Vagina (tissue), 2 donors: ENCODE data around the gene KCTD15. TPM values are rescaled to one million over a fixed set of nuclear protein-coding genes. Genes with fewer than 3 reads are reported as not detected.

Source experiments
- DNase-seq, 2 donors: peaks; one replicate each; pipeline ENCODE4 v3.0.0-alpha.2; 2017; ENCODE audit errors: extremely low spot score in 2 of 2
- H3K27ac ChIP-seq: fragments of 200-600 bp; sonication (generic); one replicate; pipeline ENCODE4 v1.5.1; 2019
- H3K27me3 ChIP-seq: fragments of 200-600 bp; sonication (generic); one replicate; pipeline ENCODE4 v1.5.1; 2019
- H3K36me3 ChIP-seq, 2 donors: fragments of 200-600 bp; sonication (generic); one replicate each; pipeline ENCODE4 v1.5.1; 2017 to 2019
- H3K4me1 ChIP-seq: fragments of 200-600 bp; sonication (generic); one replicate; pipeline ENCODE4 v1.5.1; 2019
- H3K4me3 ChIP-seq, 2 donors: fragments of 200-600 bp; sonication (generic); 1 replicate in 1 of 2; 2 replicates in 1 of 2; pipeline ENCODE4 v1.5.1; 2016 to 2019
- H3K9me3 ChIP-seq: fragments of 200-600 bp; sonication (generic); one replicate; pipeline ENCODE4 v1.5.1; 2019
- POLR2A ChIP-seq, 2 donors: fragments of 450-650 bp; IDR thresholded peaks; one replicate each; pipeline ENCODE4 v1.6.1; 2017; ENCODE audit warnings: antibody characterized with exemption in 2 of 2, mild to moderate bottlenecking in 2 of 2, moderate library complexity in 2 of 2
- POLR2AphosphoS5 ChIP-seq, 2 donors: sonication (generic); formaldehyde crosslinking; IDR thresholded peaks; one replicate each; pipeline ENCODE4 v1.9.0; 2017; ENCODE audit warnings: antibody characterized with exemption in 2 of 2, mild to moderate bottlenecking in 2 of 2, low read depth in 1 of 2; ENCODE audit not compliant: insufficient read depth in 1 of 2
- intact Hi-C: fragments of 100-400 bp; cut with DNase I; formaldehyde crosslinking; loops from one replicate; pipeline ENCODE4 v1.15.1; 2023
- total RNA-seq: library from RNA; depleted of rRNA; stranded (reverse); fragments of >200 nt; gene quantifications from one replicate; pipeline ENCODE4 v1.2.3, GENCODE V29; 2016
- TF ChIP-seq, protein P1 (sequence below), 3 experiments: fragments of 450-650 bp in 2 of 3; fragments of 200-600 bp in 1 of 3; sonication (generic) in 1 of 3; IDR thresholded peaks; one replicate each; pipeline ENCODE4 v1.5.1; 2017 to 2019; ENCODE audit warnings: antibody characterized with exemption in 3 of 3, mild to moderate bottlenecking in 2 of 3, moderate library complexity in 2 of 3

KCTD15 gene
- total RNA-seq, 1 donor from 2014 or later, result 65.6 TPM

DNA sequence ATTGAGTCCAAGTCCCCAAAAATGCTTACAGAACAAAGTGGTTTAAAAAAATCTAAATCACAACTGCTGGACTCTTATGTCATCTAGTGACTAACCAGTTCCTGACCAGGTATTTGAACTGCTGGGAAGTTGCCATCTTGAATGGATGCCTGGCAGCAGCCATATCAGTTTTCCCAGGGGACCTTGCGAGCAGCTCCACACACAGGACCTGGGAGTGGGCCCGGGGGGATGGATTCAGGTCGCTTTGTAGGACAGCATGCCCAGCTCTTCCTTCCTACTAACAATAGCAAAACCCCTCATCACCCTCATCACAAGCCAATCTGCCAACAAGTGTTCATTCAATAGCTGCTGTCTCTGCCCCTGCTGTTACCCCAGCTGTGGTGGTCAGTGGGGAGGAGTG is 65.3 kb downstream of the KCTD15 start:
- no peak for DNase-seq
- intact Hi-C loops, result no loop called here

DNA sequence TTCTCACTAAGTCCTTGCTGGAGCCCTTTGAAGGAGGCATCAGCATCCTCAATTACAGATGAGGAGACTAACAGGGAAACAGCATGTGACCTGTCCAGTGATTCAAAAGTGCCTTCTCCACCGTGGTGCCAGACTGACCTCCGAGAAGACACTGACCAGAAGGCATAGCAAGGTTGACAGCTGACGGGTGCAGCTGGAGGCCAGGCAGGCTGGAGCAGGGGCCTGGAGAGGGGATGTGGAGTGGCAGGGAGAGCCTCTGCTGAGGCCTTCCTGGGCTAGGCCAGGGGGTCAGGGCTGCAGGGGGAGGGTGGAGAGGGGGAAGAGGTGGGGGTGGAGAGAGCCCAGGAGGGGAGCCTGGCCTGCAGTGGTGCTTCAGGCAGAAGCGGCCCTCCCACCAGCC is 66.3 kb downstream of the KCTD15 start:
- no peaks in the 10 kb centered on the region for H3K9me3 ChIP-seq
- no peaks in the 10 kb centered on the region for H3K27me3 ChIP-seq
- DNase-seq, result no peak
- peaks cover 8% of the 10 kb centered on the region for H3K4me1 ChIP-seq
- no peak overlapping the region for H3K4me3 ChIP-seq
- TF ChIP-seq POLR2AphosphoS5 (IDR thresholded peaks at IDR 0.05; ENCODE audit: insufficient read depth in 1 of 2, low read depth in 1 of 2), result no peak
- TF ChIP-seq, protein P1, sequence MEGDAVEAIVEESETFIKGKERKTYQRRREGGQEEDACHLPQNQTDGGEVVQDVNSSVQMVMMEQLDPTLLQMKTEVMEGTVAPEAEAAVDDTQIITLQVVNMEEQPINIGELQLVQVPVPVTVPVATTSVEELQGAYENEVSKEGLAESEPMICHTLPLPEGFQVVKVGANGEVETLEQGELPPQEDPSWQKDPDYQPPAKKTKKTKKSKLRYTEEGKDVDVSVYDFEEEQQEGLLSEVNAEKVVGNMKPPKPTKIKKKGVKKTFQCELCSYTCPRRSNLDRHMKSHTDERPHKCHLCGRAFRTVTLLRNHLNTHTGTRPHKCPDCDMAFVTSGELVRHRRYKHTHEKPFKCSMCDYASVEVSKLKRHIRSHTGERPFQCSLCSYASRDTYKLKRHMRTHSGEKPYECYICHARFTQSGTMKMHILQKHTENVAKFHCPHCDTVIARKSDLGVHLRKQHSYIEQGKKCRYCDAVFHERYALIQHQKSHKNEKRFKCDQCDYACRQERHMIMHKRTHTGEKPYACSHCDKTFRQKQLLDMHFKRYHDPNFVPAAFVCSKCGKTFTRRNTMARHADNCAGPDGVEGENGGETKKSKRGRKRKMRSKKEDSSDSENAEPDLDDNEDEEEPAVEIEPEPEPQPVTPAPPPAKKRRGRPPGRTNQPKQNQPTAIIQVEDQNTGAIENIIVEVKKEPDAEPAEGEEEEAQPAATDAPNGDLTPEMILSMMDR (IDR thresholded peaks at IDR 0.05), result no peak
- TF ChIP-seq POLR2A (IDR thresholded peaks at IDR 0.05), result no peak
- no peaks in the 10 kb centered on the region for H3K36me3 ChIP-seq
- intact Hi-C loops, result no loop called here
- no peak overlapping the region for H3K27ac ChIP-seq

More for the DNA sequence above, 65.3 kb downstream of the KCTD15 start:
- Histone ChIP-seq H3K27ac (no peak overlapping the region), H3K27me3 (no peaks in the 10 kb centered on the region), H3K4me3 (no peak overlapping the region), H3K4me1 (no peaks in the 10 kb centered on the region), H3K36me3 (no peaks in the 10 kb centered on the region), H3K9me3 (no peaks in the 10 kb centered on the region)
- TF ChIP-seq POLR2AphosphoS5 (IDR thresholded peaks at IDR 0.05; ENCODE audit: insufficient read depth in 1 of 2, low read depth in 1 of 2) (no peak), POLR2A (IDR thresholded peaks at IDR 0.05) (no peak)
- TF ChIP-seq, protein P1 (IDR thresholded peaks at IDR 0.05), result no peak

DNA sequence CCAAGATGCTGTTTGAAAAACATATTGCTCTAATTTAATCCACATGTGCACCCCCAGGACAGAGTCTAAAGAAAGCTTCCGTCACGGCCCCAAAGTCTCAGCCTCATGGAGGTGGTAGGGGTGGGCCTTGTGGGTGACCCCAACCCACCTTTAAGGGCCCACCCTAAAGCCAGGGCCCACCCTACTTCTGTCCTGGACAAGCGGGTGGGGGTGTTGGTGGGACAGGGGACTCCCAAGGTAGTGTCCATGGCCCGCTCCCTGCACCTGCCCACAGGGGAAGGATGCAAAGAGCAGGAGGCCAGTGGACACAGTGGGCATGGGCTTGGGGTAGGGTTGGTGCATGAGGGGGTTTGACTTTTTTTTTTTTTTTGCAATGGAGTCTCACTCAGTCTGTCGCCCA is 66.8 kb downstream of the KCTD15 start:
- TF ChIP-seq POLR2AphosphoS5 (IDR thresholded peaks at IDR 0.05; ENCODE audit: insufficient read depth in 1 of 2, low read depth in 1 of 2) (no peak), POLR2A (IDR thresholded peaks at IDR 0.05) (no peak)
- TF ChIP-seq, protein P1 (IDR thresholded peaks at IDR 0.05), result no peak
- no peak for DNase-seq

DNA sequence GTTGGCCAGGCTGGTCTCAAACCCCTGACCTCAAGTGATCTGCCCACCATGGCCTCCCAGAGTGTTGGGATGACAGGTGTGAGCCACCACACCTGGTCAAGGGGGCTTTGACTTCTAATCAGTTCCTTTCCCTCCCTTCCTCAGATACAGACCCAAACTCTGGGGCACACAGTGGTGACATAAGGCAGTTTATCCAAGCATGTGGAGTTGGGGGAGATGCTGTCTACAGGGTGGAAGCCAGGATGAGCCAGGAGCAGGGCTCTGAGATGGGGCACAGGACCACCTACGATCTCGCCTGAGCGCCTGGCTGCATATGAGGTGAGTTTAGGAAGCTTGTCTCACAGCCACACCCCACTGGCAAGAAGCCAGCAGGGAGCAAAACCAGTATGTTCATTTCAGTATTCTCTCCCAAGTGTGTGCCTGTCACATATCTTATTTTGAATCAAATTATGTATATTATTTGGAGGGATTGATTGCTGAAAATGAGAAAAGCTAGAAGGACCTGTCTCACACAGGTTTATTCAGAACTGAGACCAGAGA is 67.7 kb downstream of the KCTD15 start:
- Histone ChIP-seq H3K4me3 (no peak overlapping the region), H3K27ac (no peak overlapping the region), H3K9me3 (no peaks in the 10 kb centered on the region), H3K4me1 (peaks cover 22% of the 10 kb centered on the region), H3K27me3 (no peaks in the 10 kb centered on the region), H3K36me3 (no peaks in the 10 kb centered on the region)
- DNase-seq, result no peak
- no peak for TF ChIP-seq POLR2AphosphoS5 (IDR thresholded peaks at IDR 0.05; ENCODE audit: insufficient read depth in 1 of 2, low read depth in 1 of 2)
- no peak for TF ChIP-seq POLR2A (IDR thresholded peaks at IDR 0.05)
- TF ChIP-seq, protein P1 (IDR thresholded peaks at IDR 0.05), result no peak
- intact Hi-C loops, result no loop called here

More for the DNA sequence above, 66.8 kb downstream of the KCTD15 start:
- no peaks in the 10 kb centered on the region for H3K27me3 ChIP-seq
- intact Hi-C loops, result no loop called here
- H3K4me1 ChIP-seq, result peaks cover 13% of the 10 kb centered on the region
- H3K36me3 ChIP-seq, result no peaks in the 10 kb centered on the region
- H3K9me3 ChIP-seq, result no peaks in the 10 kb centered on the region
- H3K4me3 ChIP-seq, result no peak overlapping the region
- H3K27ac ChIP-seq, result no peak overlapping the region

DNA sequence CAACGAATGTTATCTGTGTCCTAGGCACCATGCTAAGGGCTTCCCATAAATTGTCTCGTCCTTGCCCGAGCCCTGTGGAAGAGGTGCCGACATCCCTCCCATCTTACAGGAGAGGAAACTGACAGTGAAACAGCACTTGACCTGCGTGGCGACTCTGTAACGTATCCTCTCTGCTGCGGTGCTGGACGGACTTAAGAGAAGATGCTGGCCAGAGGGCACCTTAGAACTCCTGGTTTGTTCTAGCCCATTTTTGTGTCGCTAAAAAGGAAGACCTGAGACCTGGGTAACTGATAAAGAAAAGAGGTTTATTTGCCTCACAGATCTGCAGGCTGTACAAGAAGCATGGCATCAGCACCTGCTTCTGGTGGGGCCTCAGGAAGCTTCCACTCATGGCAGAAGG is 68.6 kb downstream of the KCTD15 start:
- Histone ChIP-seq H3K4me3 (no peak overlapping the region), H3K27ac (no peak overlapping the region), H3K9me3 (no peaks in the 10 kb centered on the region), H3K36me3 (no peaks in the 10 kb centered on the region), H3K4me1 (peaks cover 25% of the 10 kb centered on the region), H3K27me3 (no peaks in the 10 kb centered on the region)
- TF ChIP-seq POLR2A (IDR thresholded peaks at IDR 0.05) (no peak), POLR2AphosphoS5 (IDR thresholded peaks at IDR 0.05; ENCODE audit: insufficient read depth in 1 of 2, low read depth in 1 of 2) (no peak)
- TF ChIP-seq, protein P1 (IDR thresholded peaks at IDR 0.05), result no peak
- intact Hi-C loops, result loop anchor here (5.0 kb wide), 1 partner anchor 68 kb away; the partner anchor contains the start of gene KCTD15
- DNase-seq, result no peak
